Neural crest cell (in vitro differentiated cells): ENCODE measurements around the gene EXOC4. TPM values are rescaled to one million over a fixed set of nuclear protein-coding genes. Genes with fewer than 3 reads are reported as not detected.

Experiments used
- DNase-seq: peaks from one replicate; pipeline ENCODE4 v3.0.0; 2021; ENCODE audit warnings: low read depth, mixed read lengths, low spot score
- H3K27ac Mint-ChIP-seq: one replicate; pipeline ENCODE4 v1.8.0; 2021; ENCODE audit warnings: mild to moderate bottlenecking, mixed read lengths; ENCODE audit not compliant: unreplicated experiment
- H3K27me3 Mint-ChIP-seq: 2 replicates; pipeline ENCODE4 v1.8.0; 2021; ENCODE audit warnings: low read depth, mild to moderate bottlenecking, mixed read lengths
- H3K36me3 Mint-ChIP-seq: 2 replicates; pipeline ENCODE4 v1.8.0; 2021; ENCODE audit warnings: low read depth, mild to moderate bottlenecking, mixed read lengths
- H3K4me1 Mint-ChIP-seq: 2 replicates; pipeline ENCODE4 v1.8.0; 2021; ENCODE audit warnings: mixed read lengths
- H3K4me3 Mint-ChIP-seq: one replicate; pipeline ENCODE4 v1.8.0; 2021; ENCODE audit warnings: mild to moderate bottlenecking, mixed read lengths
- H3K9me3 Mint-ChIP-seq: 2 replicates; pipeline ENCODE4 v1.8.0; 2021; ENCODE audit warnings: mixed read lengths
- CTCF ChIP-seq: fragments of 200-600 bp; sonication (generic); conservative IDR thresholded peaks from 2 replicates; pipeline ENCODE4 v1.5.0; 2021; ENCODE audit warnings: antibody characterized with exemption, mild to moderate bottlenecking
- total RNA-seq: library from RNA; stranded (reverse); gene quantifications from 2 replicates; pipeline ENCODE4 v1.2.1, GENCODE V29; 2021

EXOC4 gene
- total RNA-seq, 1 donor from 2014 or later: 79.7 TPM

DNA sequence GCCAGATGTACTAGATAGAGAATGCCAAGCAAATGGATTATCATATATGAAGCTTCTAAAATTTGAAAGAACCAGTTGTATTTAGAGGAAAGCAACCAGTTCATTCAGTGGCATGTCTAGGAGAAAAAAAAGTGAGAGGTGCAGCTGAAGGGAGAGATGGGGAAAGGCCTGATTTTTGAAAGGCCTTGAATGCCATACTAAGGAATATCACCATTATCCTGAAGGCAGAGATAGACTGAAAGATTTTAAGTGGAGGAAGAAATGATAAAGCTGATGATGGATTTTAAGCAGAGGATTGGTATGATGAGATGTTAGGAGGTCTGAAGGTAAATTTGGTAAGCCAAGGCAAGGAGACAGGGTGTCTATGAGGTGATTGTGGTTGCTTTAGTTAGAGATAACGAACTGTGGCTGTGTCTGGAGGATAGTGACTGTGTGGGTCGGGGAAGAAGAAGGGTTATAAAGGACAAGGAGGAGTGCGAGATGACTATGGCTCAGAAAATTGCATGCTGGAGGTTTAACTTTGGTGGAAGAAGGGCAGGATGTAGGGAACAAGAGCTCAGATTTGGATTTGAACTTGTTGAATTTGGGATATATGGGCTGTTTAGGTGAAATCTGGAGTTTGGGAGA, 330.8 kb downstream of the EXOC4 start:
- peaks cover 2% of the 10 kb centered on the region for H3K36me3 Mint-ChIP-seq
- H3K4me3 Mint-ChIP-seq: no peak overlapping the region
- no peaks in the 10 kb centered on the region for H3K9me3 Mint-ChIP-seq
- DNase-seq: no peak
- TF ChIP-seq CTCF: no peak
- H3K4me1 Mint-ChIP-seq: peaks cover 6% of the 10 kb centered on the region
- peak overlapping the region; percentile 3 for H3K27ac Mint-ChIP-seq
- no peaks in the 10 kb centered on the region for H3K27me3 Mint-ChIP-seq

DNA sequence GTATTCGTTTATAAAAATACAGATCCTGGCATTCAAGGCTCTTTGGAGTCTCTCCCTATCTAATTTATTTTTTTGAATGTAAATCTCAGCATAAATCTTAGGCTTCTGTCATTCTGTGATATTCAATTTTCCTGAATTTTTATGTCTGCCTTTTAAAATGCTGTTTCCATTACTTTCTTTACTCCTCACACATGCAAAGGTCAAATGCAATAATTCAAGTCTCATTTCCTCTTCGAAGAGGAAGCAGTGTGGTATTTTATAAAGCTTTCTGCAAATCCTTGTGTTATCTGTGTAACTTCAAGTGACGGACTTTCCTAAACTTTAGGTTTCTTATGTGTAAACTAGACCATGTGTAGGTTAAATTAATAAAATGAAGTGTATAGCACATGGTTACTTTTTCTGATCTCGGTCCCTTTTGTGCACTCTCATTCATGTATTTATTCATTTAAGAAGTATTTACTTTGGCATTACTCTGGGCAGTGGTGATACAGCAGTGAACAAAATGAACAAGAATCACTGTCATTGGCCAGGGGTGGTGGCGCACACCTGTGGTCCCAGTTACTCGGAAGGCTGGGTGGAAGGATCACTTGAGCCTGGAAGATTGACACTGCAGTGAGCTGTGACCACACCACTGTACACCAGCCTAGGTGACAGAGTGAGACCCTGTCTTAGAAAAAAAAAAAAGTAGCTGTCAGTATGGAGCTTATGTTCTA, 332.2 kb downstream of the EXOC4 start:
- peaks cover 6% of the 10 kb centered on the region for H3K4me1 Mint-ChIP-seq
- no peak for DNase-seq
- no peaks in the 10 kb centered on the region for H3K27me3 Mint-ChIP-seq
- no peak for TF ChIP-seq CTCF
- H3K4me3 Mint-ChIP-seq: no peak overlapping the region
- no peaks in the 10 kb centered on the region for H3K9me3 Mint-ChIP-seq
- peaks cover 2% of the 10 kb centered on the region for H3K36me3 Mint-ChIP-seq
- H3K27ac Mint-ChIP-seq: no peak overlapping the region

DNA sequence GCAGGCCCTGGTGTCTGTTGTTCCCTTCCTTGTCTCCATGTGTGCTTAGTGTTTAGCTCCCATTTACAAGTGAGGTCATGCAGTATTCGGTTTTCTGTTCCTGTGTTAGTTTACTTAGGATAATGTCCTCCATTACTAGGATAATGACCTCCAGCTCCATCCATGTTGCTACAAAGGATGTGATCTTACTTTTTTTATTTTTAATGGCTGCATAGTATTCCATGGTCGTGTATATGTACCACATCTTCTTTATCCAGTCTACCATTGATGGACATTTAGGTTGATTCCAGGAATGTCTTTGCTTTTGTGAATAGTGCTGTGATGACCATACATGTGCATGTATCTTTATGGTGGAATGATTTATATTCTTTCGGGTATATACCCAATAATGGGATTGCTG, 333.4 kb downstream of the EXOC4 start:
- H3K27ac Mint-ChIP-seq: no peak overlapping the region
- H3K4me3 Mint-ChIP-seq: no peak overlapping the region
- no peaks in the 10 kb centered on the region for H3K9me3 Mint-ChIP-seq
- H3K27me3 Mint-ChIP-seq: no peaks in the 10 kb centered on the region
- peaks cover 6% of the 10 kb centered on the region for H3K4me1 Mint-ChIP-seq
- no peak for DNase-seq
- no peak for TF ChIP-seq CTCF
- H3K36me3 Mint-ChIP-seq: peaks cover 2% of the 10 kb centered on the region

GRCh38 chr7:133587903-133588302, 335.0 kb downstream of the EXOC4 start:
- no peak for TF ChIP-seq CTCF
- Mint-ChIP-seq H3K4me3 (no peak overlapping the region), H3K4me1 (peaks cover 6% of the 10 kb centered on the region), H3K27me3 (no peaks in the 10 kb centered on the region), H3K9me3 (no peaks in the 10 kb centered on the region), H3K27ac (no peak overlapping the region), H3K36me3 (peaks cover 2% of the 10 kb centered on the region)
- no peak for DNase-seq

GRCh38 chr7:133590795-133591194, 337.9 kb downstream of the EXOC4 start:
- DNase-seq: no peak
- H3K27me3 Mint-ChIP-seq: no peaks in the 10 kb centered on the region
- H3K4me1 Mint-ChIP-seq: peaks cover 6% of the 10 kb centered on the region
- no peaks in the 10 kb centered on the region for H3K9me3 Mint-ChIP-seq
- TF ChIP-seq CTCF: no peak
- H3K4me3 Mint-ChIP-seq: no peak overlapping the region
- H3K36me3 Mint-ChIP-seq: no peaks in the 10 kb centered on the region
- H3K27ac Mint-ChIP-seq: no peak overlapping the region
